Neuronal stem cell (in vitro differentiated cells): ENCODE data around the gene GID8.

Experiments used
- DNase-seq: peaks from one replicate; pipeline ENCODE4 v3.0.0-alpha.2; 2013; ENCODE audit warnings: low spot score
- H2AFZ ChIP-seq: one replicate; pipeline ENCODE4 v1.6.1; 2013; ENCODE audit warnings: mild to moderate bottlenecking, low read length, inconsistent platforms
- H2AK5ac ChIP-seq: 2 replicates; pipeline ENCODE4 v1.6.1; 2013; ENCODE audit warnings: low read depth, mild to moderate bottlenecking, inconsistent platforms, low read length, moderate library complexity, mixed read lengths
- H2BK120ac ChIP-seq: 2 replicates; pipeline ENCODE4 v1.6.1; 2013; ENCODE audit warnings: low read depth, mild to moderate bottlenecking, inconsistent platforms, low read length, moderate library complexity, mixed read lengths
- H2BK12ac ChIP-seq: one replicate; pipeline ENCODE4 v1.6.1; 2013; ENCODE audit warnings: low read length, inconsistent platforms
- H2BK15ac ChIP-seq: 2 replicates; pipeline ENCODE4 v1.6.1; 2013; ENCODE audit warnings: mild to moderate bottlenecking, low read length, inconsistent platforms, mixed read lengths
- H2BK5ac ChIP-seq: one replicate; pipeline ENCODE4 v1.6.1; 2013; ENCODE audit warnings: inconsistent platforms, mild to moderate bottlenecking, low read length, moderate library complexity
- H3K14ac ChIP-seq: one replicate; pipeline ENCODE4 v1.6.1; 2013; ENCODE audit warnings: low read length, inconsistent platforms
- H3K18ac ChIP-seq: 2 replicates; pipeline ENCODE4 v1.6.1; 2013; ENCODE audit warnings: low read length, inconsistent platforms
- H3K23ac ChIP-seq: 2 replicates; pipeline ENCODE4 v1.6.1; 2013; ENCODE audit warnings: low read depth, mild to moderate bottlenecking, mixed read lengths, low read length, inconsistent platforms; ENCODE audit not compliant: poor library complexity
- H3K27ac ChIP-seq: replicated peaks from 3 replicates; pipeline ENCODE4 v1.5.1; 2013; ENCODE audit warnings: low read length, inconsistent platforms
- H3K27me3 ChIP-seq, 3 experiments: 2 replicates each; pipeline ENCODE4 v1.6.1; 2013; ENCODE audit warnings: low read length in 3 of 3, mild to moderate bottlenecking in 2 of 3, inconsistent platforms in 1 of 3, low read depth in 1 of 3, mixed read lengths in 1 of 3, moderate library complexity in 1 of 3; ENCODE audit not compliant: control insufficient read depth in 3 of 3, insufficient read depth in 3 of 3
- H3K36me3 ChIP-seq, 2 donors: replicated peaks in 1 of 2; 2 replicates each; pipeline ENCODE4 v1.6.1; 2013; ENCODE audit warnings: low read length in 2 of 2; ENCODE audit not compliant: control insufficient read depth in 2 of 2, insufficient read depth in 2 of 2
- H3K4ac ChIP-seq: 2 replicates; pipeline ENCODE4 v1.6.1; 2013; ENCODE audit warnings: inconsistent platforms, mild to moderate bottlenecking, low read length, moderate library complexity
- H3K4me1 ChIP-seq, 2 donors: 1 replicate in 1 of 2; 2 replicates in 1 of 2; pipeline ENCODE4 v1.6.1; 2013; ENCODE audit warnings: low read length in 2 of 2, low read depth in 1 of 2; ENCODE audit not compliant: control insufficient read depth in 2 of 2, insufficient read depth in 1 of 2
- H3K4me2 ChIP-seq: one replicate; pipeline ENCODE4 v1.6.1; 2013; ENCODE audit warnings: mild to moderate bottlenecking, low read length, inconsistent platforms; ENCODE audit not compliant: insufficient read depth, poor library complexity, severe bottlenecking
- H3K4me3 ChIP-seq, 2 donors: 2 replicates each; pipeline ENCODE4 v1.5.1; 2013; ENCODE audit warnings: low read length in 2 of 2, mild to moderate bottlenecking in 2 of 2, inconsistent platforms in 1 of 2, moderate library complexity in 1 of 2
- H3K79me1 ChIP-seq: one replicate; pipeline ENCODE4 v1.6.1; 2013; ENCODE audit warnings: low read depth, mild to moderate bottlenecking, inconsistent platforms, low read length, moderate library complexity
- H3K9ac ChIP-seq: one replicate; pipeline ENCODE4 v1.6.1; 2013; ENCODE audit warnings: mild to moderate bottlenecking, low read depth, low read length, inconsistent platforms; ENCODE audit not compliant: poor library complexity
- H3K9me3 ChIP-seq, 2 donors: replicated peaks in 1 of 2; 2 replicates each; pipeline versions ENCODE3 to v1.6.1; 2013; ENCODE audit warnings: low read length in 2 of 2, mild to moderate bottlenecking in 2 of 2, inconsistent platforms in 1 of 2, low read depth in 1 of 2, mixed read lengths in 1 of 2, moderate library complexity in 1 of 2; ENCODE audit not compliant: control insufficient read depth in 2 of 2, insufficient read depth in 1 of 2
- H4K8ac ChIP-seq: one replicate; pipeline ENCODE4 v1.6.1; 2013; ENCODE audit warnings: low read depth, mild to moderate bottlenecking, inconsistent platforms, low read length, moderate library complexity
- H4K91ac ChIP-seq: one replicate; pipeline ENCODE4 v1.6.1; 2013; ENCODE audit warnings: low read length, low read depth, mild to moderate bottlenecking, inconsistent platforms; ENCODE audit not compliant: poor library complexity
- WGBS, 2 donors: extraction: QIAGEN DNeasy Blood & Tissue Kit; methylation state at CpG; one replicate each; pipeline ENCODE4 v1.1.7; 2013; ENCODE audit warnings: missing lambda C conversion rate in 2 of 2, mixed read lengths in 1 of 2; ENCODE audit not compliant: insufficient read length in 2 of 2, insufficient replicate concordance in 1 of 2; ENCODE audit errors: extremely low coverage in 2 of 2; 5-methylcytosine and 5-hydroxymethylcytosine counted together

Gene GID8

GRCh38 chr20:62980380-62980960 lies 42.5 kb downstream of the GID8 start:
- Histone ChIP-seq H2AFZ (peak overlapping the region; percentile 3), H3K4me3 (no peak overlapping the region), H2AK5ac (peak overlapping the region; percentile 35), H3K36me3 (no peaks in the 10 kb centered on the region), H3K4me1 (peaks cover 29 to 40% of the 10 kb centered on the region in 2 donors), H3K27me3 (peaks cover 0 to 72% (median 4%) of the 10 kb centered on the region in 3 experiments), H2BK120ac (no peak overlapping the region), H3K9ac (peak overlapping the region; percentile 54), H3K27ac (no peak overlapping the region), H4K8ac (no peak overlapping the region), H3K18ac (peak overlapping the region; percentile 85), H3K4me2 (no peak overlapping the region), H3K14ac (peak overlapping the region; percentile 48), H2BK12ac (no peak overlapping the region), H3K9me3 (no peaks in the 10 kb centered on the region), H2BK15ac (peak overlapping the region; percentile 44), H3K4ac (no peak overlapping the region), H4K91ac (no peak overlapping the region), H3K79me1 (no peaks in the 10 kb centered on the region), H3K23ac (peak overlapping the region; percentile 46), H2BK5ac (peak overlapping the region; percentile 87)
- WGBS, 2 donors = no CpG with 5 or more reads among the region's 19 CpGs
- no peak for DNase-seq

GRCh38 chr20:62980970-62981369 lies 43.0 kb downstream of the GID8 start:
- no peak overlapping the region for H4K8ac ChIP-seq
- peak overlapping the region; percentile 23 for H3K14ac ChIP-seq
- H2AK5ac ChIP-seq = peak overlapping the region; percentile 26
- WGBS, 2 donors = no CpG with 5 or more reads among the region's 28 CpGs
- H3K36me3 ChIP-seq = no peaks in the 10 kb centered on the region
- no peak for DNase-seq
- no peak overlapping the region for H3K4me2 ChIP-seq
- no peak overlapping the region for H3K4ac ChIP-seq
- no peak overlapping the region for H4K91ac ChIP-seq
- no peak overlapping the region for H2BK12ac ChIP-seq
- H3K23ac ChIP-seq = peak overlapping the region; percentile 67
- H3K9ac ChIP-seq = peak overlapping the region; percentile 54
- no peak overlapping the region for H2BK120ac ChIP-seq
- H3K27me3 ChIP-seq = peaks cover 0 to 67% (median 0%) of the 10 kb centered on the region in 3 experiments
- no peaks in the 10 kb centered on the region for H3K9me3 ChIP-seq
- H2BK5ac ChIP-seq = peak overlapping the region; percentile 87
- H3K27ac ChIP-seq = no peak overlapping the region
- H3K4me3 ChIP-seq = no peak overlapping the region
- H2AFZ ChIP-seq = no peak overlapping the region
- H3K18ac ChIP-seq = peak overlapping the region; percentile 85
- H3K79me1 ChIP-seq = no peaks in the 10 kb centered on the region
- H2BK15ac ChIP-seq = no peak overlapping the region
- H3K4me1 ChIP-seq = peaks cover 28 to 40% of the 10 kb centered on the region in 2 donors

GRCh38 chr20:62982124-62983075 lies 44.5 kb downstream of the GID8 start:
- no peaks in the 10 kb centered on the region for H3K36me3 ChIP-seq
- H2BK12ac ChIP-seq = no peak overlapping the region
- no peak overlapping the region for H3K14ac ChIP-seq
- peak overlapping the region; percentile 70 for H3K4ac ChIP-seq
- peaks cover 32 to 46% of the 10 kb centered on the region in 2 donors for H3K4me1 ChIP-seq
- H2BK5ac ChIP-seq = peak overlapping the region; percentile 87
- peaks cover 0 to 54% (median 0%) of the 10 kb centered on the region in 3 experiments for H3K27me3 ChIP-seq
- H3K4me2 ChIP-seq = no peak overlapping the region
- H3K79me1 ChIP-seq = no peaks in the 10 kb centered on the region
- no peak for DNase-seq
- WGBS, 2 donors = no CpG with 5 or more reads among the region's 21 CpGs
- H3K9ac ChIP-seq = peak overlapping the region; percentile 3
- peak overlapping the region; percentile 6 for H2AFZ ChIP-seq
- peak overlapping the region; percentile 95 for H2BK15ac ChIP-seq
- H3K23ac ChIP-seq = peak overlapping the region; percentile 62
- H3K18ac ChIP-seq = peak overlapping the region; percentile 92
- H2BK120ac ChIP-seq = peak overlapping the region; percentile 65
- peak overlapping the region; percentile 25 for H4K8ac ChIP-seq
- no peak overlapping the region for H3K27ac ChIP-seq
- peak overlapping the region; percentile 61 for H4K91ac ChIP-seq
- H3K9me3 ChIP-seq = no peaks in the 10 kb centered on the region
- H3K4me3 ChIP-seq = no peak overlapping the region
- H2AK5ac ChIP-seq = peak overlapping the region; percentile 93

GRCh38 chr20:62983210-62983609 lies 45.3 kb downstream of the GID8 start:
- Histone ChIP-seq H3K14ac (peak overlapping the region; percentile 91), H4K8ac (no peak overlapping the region), H2BK15ac (peak overlapping the region; percentile 62), H3K4me1 (peaks cover 32 to 46% of the 10 kb centered on the region in 2 donors), H3K4ac (no peak overlapping the region), H2AK5ac (peak overlapping the region; percentile 93), H3K9me3 (no peaks in the 10 kb centered on the region), H2AFZ (no peak overlapping the region), H3K36me3 (no peaks in the 10 kb centered on the region), H3K4me3 (no peak overlapping the region), H3K23ac (no peak overlapping the region), H2BK120ac (no peak overlapping the region), H4K91ac (no peak overlapping the region), H2BK5ac (peak overlapping the region; percentile 87), H3K27me3 (peaks cover 0 to 46% (median 0%) of the 10 kb centered on the region in 3 experiments), H3K79me1 (no peaks in the 10 kb centered on the region), H3K18ac (peak overlapping the region; percentile 79), H3K27ac (no peak overlapping the region), H2BK12ac (no peak overlapping the region), H3K4me2 (no peak overlapping the region), H3K9ac (no peak overlapping the region)
- WGBS, 2 donors = no CpG with 5 or more reads among the region's 6 CpGs
- no peak for DNase-seq
